GM19328 (cell line): ENCODE measurements around the gene MTA3.
"Not testable (repeated sequence)": the region's sequence is repeated elsewhere in the genome, so short reads cannot be mapped to it uniquely, and the experiment has no call there.

Source experiments
- ATAC-seq: cut with Tn5 transposase; IDR thresholded peaks from one replicate; pipeline ENCODE4 v1.9.1; 2021; ENCODE audit warnings: mild to moderate bottlenecking, moderate library complexity; ENCODE audit not compliant: unreplicated experiment

Gene MTA3

GRCh38 chr2:42566837-42567321 is 1.6 kb upstream of the MTA3 start:
- no peak for ATAC-seq

DNA sequence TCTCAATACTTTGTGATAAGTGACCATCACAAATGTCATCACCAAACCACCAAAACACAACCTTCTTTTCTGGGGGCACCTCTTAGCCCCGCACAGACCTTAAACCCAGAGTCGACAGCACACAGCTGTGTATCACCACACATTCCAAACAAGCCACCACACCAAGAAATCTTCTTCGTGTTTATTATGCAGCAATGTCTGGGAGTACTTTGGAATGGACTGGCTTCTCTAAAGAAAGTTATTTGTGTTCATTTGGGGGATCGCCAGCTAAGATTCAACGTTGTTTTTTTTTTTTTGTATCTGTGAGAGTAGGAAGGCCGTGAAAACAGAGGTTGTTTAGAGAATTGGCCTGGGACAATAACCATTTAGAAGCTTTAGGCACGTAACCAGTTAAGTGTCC is 1.1 kb upstream of the MTA3 start:
- ATAC-seq = no peak

GRCh38 chr2:42567806-42568400 is 529 bp upstream of the MTA3 start:
- ATAC-seq = peak; percentile 70

- no peak for ATAC-seq
These were observed 782 bp downstream of the MTA3 start for GRCh38 chr2:42569116-42569711.

DNA sequence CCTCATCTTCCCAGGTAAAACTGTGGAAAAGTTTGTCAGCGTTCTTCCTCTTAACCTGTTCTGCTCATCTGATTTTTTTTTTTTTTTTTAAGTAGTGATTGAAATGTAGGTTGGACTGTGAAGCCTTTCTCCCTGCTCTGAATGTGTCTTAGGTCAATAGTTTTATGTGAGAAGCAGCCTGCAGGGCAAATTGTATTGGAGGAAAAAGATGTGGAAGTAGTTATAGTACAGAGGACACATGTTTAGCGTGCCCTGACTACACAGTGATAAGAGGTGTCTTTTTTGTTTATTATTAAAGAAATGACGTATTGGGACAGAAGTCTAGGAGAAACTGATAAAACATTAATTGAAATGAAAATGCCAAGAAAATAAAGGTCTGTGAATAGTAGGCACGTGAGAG is 1.5 kb downstream of the MTA3 start:
- ATAC-seq = no peak

DNA sequence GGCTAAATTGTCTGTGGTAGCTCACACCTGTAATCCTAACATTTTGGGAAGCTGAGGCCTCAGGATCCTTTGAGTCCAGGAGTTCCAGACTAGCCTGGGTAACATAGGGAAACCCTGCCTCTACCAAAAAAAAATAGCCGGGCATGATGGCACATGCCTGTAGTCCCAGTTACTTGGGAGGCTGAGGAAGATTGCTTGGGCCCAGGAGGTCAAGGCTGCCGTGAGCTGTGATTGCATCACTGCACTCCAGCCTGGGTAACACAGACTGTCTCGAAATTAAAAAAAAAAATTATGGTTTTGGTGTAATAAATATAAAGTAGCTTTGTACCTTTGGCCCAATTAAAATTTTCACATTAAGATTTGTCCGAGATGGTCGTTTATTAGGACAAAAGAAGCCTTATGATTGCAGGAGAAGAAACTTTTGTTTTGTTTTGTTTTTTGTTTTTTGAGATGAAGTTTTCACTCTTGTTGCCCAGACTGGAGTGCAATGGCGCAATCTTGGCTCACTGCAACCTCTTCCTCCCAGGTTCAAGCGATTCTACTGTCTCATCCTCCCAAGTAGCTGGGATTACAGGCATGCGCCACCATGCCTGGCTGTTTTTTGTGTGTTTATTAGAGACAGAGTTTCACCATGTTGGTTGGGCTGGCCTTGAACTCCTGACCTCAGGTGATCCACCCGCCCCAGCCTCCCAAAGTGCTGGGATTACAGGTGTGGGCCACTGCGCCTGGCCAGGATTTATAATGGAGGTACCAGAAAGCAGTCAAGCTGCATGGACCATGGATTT is 4.1 kb downstream of the MTA3 start:
- no peak for ATAC-seq

DNA sequence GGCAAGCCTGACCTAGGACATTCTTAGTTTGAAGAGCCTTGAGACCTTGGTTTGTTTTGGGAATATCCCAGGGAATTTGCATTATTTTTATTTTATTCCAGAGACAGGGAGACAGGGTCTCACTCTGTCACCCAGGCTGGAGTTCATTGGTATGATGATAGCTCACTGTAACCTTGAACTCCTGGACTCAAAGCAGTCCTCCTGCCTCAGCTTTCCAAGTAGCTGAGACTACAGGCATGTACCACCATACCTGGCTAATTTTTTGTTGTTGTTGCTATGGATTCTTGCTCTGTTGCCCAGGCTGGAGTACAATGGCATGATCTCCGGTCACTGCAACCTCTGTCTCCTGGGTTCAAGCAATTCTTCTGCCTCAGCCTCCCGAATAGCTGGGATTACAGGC is 4.8 kb downstream of the MTA3 start:
- ATAC-seq = no peak

- no peak for ATAC-seq
These were observed 7.1 kb downstream of the MTA3 start for GRCh38 chr2:42575458-42576064.

DNA sequence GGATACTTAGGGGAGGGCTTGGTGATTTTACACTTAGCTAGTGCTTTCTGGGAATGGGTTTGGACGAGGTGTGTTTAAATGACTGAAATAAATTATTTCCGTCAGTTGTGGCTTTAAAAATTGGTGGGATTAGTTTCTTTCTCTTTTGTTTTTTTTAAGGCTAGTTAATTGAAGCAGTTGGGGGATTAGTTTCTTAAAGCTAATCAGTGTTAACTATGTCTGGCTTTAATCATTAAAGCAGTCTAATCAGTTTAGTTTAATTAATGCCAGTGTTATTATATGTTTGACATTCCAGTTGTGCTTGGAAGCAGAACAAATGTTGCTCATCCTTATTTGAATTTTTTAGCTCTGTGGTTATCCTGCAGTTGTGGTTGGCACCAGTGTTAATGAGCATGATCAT is 10.2 kb downstream of the MTA3 start:
- no peak for ATAC-seq

DNA sequence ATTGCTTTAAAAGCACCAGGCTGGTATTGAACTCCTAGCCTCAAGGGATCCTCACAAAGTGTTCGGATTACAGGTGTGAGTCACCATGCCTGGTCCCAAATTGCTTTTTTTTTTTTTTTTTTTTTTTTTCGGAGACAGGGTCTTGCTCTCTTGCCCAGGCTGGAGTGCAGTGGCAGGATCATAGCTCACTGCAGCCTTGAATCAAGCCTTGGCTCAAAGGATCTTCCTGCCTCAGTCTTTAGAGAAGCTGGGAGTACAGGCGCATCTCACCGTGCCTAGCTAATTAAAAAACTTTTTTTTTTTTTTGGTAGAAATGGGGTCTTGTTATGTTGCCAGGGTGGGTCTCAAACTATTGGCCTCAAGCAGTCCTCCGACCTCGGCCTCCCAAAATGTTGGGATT is 12.8 kb downstream of the MTA3 start:
- ATAC-seq = no peak

DNA sequence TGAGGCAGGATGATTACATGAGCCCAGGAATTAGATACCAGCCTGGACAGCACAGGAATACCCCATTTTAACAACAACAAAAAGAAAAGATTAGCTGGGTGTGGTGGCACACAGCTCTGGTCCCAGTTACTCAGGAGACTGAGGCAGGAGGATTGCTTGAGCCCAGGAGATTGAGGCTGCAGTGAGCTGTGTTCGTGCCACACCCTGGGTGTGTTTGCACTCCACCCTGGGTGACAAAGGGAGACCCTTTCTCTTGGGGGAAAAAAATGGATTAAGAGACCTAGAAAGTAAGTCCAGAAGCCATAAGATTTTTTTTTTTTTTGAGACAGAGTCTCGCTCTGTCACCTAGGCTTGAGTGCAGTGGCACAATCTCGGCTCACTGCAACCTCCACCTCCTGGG is 16.2 kb downstream of the MTA3 start:
- not testable (repeated sequence) for ATAC-seq

- ATAC-seq = no peak
These were observed 17.3 kb downstream of the MTA3 start for GRCh38 chr2:42585779-42586178.

- ATAC-seq = no peak
These were observed 19.2 kb downstream of the MTA3 start for GRCh38 chr2:42587526-42588117.

DNA sequence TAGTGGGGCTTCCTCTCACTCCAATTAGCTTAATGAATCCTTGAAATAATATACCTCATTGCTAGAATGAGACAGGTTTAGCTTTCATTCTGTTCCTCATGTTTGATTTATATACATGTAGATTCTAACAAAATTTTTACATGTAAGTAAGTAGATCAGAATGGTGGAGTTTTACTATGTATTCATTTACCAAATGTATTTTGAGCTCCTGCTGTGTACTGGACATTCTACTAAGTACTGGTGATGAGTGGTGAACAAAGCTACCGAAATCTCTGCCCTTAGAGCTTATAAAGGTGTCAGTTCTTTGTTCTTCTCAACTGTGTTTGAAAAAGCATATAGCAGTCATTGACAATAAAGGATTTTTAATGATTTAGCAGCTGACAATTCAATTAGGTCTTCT is 19.7 kb downstream of the MTA3 start:
- ATAC-seq = no peak

DNA sequence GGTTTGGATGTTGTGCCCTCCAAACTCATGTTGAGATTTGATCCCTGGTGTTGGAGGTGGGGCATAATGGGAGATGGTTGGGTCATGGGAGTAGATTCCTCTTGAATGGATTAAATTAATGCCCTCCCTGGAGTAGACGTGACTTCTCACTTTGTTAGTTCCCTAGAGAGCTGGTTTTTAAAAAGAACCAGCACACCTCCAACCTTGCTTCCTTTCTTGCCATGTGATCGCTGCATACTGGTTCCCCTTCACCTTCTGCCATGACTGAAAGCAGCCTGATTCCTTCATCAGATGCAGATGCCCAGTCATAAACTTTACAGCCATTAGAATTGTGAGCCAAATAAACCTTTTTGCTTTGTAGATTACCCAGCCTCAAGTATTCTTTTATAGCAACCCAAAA is 21.7 kb downstream of the MTA3 start:
- ATAC-seq = no peak

- no peak for ATAC-seq
These were observed 24.9 kb downstream of the MTA3 start for GRCh38 chr2:42593282-42593681.

GRCh38 chr2:42598656-42599055 is 30.2 kb downstream of the MTA3 start:
- ATAC-seq = no peak

GRCh38 chr2:42601076-42601475 is 32.6 kb downstream of the MTA3 start:
- ATAC-seq = no peak

- no peak for ATAC-seq
These were observed 33.9 kb downstream of the MTA3 start for GRCh38 chr2:42602218-42602875.

- no peak for ATAC-seq
These were observed 34.4 kb downstream of the MTA3 start for GRCh38 chr2:42602876-42603219.

DNA sequence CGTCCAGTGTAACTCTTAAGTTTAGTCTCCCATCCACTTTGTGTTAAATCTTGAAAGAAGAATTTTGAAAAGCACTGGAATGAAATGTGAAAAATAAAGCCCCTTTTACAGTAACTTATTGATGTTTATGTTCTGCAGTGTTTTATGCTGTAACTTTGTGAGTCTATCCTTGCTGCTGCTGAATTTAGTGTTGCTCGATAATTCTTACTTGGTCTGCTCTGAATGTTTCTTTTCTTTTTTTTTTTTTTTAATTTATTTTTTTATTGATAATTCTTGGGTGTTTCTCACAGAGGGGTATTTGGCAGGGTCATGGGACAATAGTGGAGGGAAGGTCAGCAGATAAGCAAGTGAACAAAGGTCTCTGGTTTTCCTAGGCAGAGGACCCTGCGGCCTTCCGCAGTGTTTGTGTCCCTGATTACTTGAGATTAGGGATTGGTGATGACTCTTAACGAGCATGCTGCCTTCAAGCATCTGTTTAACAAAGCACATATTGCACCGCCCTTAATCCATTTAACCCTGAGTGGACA is 36.0 kb downstream of the MTA3 start:
- ATAC-seq = not testable (repeated sequence)
